Renal cortex interstitium (tissue), 11 donors: ENCODE results near the gene CUX1. TPM values are rescaled to one million over a fixed set of nuclear protein-coding genes. Genes with fewer than 3 reads are reported as not detected.
A peak's percentile ranks its signal among the peaks of the same experiment; 100 is the strongest.
"Not testable (repeated sequence)": the region's sequence is repeated elsewhere in the genome, so short reads cannot be mapped to it uniquely, and the experiment has no call there.

Experiments
- DNase-seq, 11 donors: peaks; one replicate each; pipeline ENCODE4 v3.0.0-alpha.2; 2013; ENCODE audit warnings: low read depth in 9 of 11, low spot score in 4 of 11; ENCODE audit errors: extremely low read depth in 1 of 11
- polyA plus RNA-seq, 3 donors: library from polyadenylated mRNA; unstranded; fragments of 120-200 nt; gene quantifications; one replicate each; pipeline ENCODE4 v1.2.1, GENCODE V29; 2013; ENCODE audit not compliant: insufficient read length in 3 of 3

CUX1 gene
- polyA plus RNA-seq, 3 donors: 93.9 to 103 (median 98.0) TPM

DNA sequence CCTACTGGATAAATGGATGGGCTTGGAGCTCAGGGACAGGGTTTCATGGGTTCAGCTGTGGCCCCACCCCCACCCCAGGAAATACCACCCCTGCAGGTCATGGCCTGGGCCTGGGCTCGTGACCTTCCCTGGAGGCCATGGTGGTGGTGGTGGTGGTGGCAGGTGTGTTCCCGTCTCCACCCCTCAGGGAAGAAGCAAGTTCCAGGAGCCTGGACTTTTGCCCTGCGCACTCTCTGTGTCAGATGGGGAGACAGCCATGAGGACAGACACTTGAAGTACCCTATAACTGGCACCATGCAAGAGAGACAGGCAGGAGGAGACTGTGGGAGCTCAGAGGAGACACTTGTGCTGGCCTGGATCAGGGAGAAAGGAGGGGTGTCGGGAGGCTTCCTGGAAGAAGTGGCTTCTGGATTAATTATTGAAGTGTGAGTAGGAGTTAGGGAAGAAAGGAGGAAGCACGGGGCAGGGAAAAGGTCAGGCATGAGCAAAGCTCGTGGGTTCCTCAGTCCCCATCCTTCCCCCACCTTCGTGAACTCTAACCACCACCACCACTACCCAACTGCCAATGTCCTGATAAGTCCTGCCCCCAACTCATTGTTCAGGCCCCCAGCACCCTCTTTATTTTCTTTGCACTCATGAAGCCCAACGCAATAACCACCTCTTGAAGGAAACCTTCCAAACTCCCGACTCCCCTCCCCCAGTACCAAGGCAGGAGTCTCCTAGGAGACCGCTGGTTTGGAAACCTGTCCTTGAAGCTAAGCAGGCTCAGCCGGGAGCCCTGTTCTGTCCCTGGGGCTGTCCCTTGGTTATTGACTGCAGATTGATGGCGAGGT is 478.1 kb downstream of the CUX1 start:
- DNase-seq: no peak

DNA sequence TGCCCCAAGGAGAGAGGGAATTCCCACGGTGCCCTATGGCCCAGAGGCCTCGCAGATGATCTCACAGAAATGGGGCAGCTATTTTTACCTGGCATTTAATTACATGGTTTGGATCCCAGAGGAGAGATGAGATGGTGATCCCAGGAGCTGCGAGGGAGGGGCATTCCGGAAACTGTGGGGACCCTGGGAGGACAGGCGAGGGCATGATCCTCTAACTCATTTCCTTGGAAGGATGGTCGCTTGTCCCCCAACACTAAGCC is 478.7 kb downstream of the CUX1 start:
- DNase-seq: no peak

DNA sequence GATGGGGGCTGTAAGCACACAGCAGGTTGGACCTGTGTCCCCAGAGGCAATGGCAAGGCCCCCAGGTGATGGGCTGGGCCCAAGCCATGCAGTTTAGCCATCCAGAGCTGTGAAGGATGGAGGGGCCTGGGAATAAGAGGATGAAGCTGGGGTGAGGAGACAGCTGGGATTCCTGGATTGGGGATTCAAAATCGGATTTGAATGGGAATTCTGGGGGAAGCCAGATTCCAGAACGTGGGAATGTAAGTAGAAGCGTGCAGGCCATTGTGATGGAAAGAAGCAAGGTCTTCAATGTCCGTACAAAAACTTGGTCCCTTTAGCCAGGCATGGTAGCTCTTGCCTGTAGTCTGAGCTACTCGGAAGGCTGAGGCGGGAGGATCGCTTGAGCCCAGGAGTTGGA is 479.1 kb downstream of the CUX1 start:
- DNase-seq: no peak

DNA sequence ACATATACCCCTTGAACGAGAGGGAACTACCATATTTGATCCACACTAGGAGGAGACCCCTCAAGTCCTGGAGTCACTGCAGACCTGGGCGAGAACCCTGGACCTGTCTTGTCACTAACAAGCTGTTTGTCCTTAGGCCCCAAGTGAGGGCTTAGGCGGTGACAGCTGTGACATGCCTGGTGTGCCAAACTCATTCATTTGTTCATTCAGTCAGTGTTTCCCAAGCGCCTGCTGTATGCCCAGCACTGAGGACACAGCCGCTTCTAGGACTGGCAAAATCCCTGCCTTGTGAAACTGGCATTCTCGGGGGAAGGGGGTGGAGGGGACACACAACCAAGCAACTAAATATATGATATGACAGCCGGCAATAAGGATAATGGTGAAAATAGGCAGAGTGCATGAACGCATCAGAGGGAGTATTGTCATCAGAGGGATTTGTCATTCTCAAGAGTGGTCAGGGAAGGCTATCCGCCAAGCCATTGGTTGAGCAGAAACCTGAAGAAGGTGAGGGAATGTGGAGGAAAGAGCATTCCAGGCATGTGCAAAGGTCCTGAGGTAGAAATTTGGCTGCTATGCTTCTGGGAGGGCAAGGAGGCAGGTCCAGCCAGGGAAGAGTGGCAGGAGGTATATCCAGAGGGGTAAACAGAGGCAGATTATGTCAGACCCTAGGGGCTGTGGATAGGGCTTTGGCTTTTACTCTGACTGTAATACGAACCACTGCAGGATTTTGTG is 480.2 kb downstream of the CUX1 start:
- no peak for DNase-seq

DNA sequence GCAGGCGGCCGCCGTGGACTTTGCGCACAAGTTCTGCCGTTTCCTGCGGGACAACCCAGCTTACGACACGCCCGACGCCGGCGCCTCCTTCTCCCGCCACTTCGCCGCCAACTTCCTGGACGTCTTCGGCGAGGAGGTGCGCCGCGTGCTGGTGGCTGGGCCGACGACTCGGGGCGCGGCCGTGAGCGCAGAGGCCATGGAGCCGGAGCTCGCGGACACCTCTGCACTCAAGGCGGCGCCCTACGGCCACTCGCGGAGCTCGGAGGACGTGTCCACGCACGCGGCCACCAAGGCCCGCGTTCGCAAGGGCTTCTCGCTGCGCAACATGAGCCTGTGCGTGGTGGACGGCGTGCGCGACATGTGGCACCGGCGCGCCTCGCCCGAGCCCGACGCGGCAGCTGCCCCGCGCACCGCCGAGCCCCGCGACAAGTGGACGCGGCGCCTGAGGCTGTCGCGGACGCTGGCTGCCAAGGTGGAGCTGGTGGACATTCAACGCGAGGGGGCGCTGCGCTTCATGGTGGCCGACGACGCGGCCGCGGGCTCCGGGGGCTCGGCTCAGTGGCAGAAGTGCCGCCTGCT is 483.3 kb downstream of the CUX1 start:
- DNase-seq: no peak

DNA sequence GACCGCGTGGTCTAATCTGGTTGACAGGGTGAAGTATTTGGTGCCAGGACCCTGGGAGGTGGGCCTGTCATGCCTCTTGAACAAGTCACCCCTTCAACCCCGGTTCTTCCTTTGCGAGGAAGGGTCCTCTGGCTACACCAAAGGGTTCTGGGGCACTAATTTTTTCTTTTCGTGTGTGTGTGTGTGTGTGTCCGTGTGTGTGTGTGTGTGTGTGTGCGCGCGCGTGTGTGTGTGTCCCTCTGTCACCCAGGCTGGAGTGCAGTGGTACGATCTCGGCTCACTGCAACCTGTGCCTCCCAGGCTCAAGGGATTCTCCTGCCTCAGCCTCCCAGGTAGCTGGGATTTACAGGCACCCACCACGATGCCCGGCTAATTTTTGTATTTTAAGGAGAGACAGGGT is 483.9 kb downstream of the CUX1 start:
- DNase-seq: not testable (repeated sequence)

DNA sequence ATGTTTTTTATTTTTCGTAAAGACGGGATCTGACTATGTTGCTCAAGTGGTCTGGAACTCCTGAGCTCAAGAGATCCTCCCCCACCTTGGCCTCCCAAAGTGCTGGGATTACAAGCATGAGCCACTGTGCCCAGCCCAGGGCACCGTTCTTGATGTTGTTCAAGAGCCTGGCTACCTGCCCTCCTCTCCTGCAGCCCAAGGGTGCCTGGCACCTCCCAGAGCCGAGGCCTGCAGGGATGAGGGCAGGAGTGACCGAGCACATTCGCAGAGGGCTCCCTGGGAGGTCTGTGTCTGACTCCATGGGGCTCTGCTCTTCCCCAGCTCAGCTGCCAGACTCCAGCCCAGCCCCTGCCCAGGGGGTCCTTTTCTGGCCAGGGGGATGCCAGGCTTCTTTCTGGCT is 484.6 kb downstream of the CUX1 start:
- no peak for DNase-seq

DNA sequence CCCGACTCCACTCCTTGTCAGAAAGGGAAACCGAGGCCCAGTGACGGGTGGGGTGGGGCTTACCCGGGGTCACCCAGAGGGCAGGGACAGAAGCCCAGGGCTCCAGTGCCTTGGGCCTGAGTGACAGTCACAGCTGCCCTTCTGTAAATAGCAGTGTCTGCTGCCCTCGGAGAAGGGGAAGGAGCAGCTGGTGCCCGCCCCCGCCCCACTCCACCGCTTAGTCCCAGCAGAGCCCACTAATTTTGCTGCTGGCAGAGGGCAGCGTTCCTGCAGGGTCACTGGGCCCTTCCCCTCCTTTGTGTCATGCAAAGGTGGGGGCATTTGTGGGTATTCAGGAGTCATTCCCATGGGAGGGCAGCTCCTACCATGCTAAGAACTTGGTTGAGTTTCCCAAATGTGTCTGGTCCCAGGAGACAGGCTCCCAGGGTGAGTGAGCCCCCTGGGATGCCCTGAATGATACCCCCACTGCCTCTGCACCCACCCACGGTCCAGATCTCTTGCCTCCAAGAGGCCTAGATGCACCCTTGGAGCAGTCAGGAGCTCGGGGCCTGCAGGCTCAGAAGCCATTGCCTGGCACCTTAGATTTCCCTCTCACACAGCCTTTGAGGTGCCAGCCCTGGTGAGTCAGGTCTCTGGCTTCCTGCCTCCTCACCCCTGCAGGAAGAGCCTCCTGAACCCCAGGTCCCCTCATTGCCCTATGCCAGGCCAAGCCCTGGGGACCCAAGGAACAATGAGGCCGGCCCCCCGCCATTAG is 486.4 kb downstream of the CUX1 start:
- no peak for DNase-seq

DNA sequence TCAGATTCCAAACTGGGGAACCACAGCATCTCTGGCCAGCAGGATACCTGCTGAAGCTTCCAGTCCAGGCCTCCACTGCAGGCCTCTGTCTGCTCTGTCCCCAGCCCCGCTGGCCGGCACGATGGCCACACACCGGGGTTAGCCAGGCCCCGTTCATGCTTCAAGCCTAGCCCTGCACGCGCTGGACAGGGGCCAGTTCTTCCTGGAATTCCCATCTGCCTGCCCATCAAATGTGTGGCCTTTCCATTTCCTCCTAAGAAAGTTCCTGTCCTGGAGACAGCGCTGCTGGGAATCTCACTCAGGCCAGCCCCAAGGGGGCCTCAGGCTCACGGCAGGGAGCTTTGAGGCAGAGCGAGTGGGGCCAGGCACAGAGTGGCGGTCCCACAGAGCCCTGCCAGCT is 487.2 kb downstream of the CUX1 start:
- no peak for DNase-seq

DNA sequence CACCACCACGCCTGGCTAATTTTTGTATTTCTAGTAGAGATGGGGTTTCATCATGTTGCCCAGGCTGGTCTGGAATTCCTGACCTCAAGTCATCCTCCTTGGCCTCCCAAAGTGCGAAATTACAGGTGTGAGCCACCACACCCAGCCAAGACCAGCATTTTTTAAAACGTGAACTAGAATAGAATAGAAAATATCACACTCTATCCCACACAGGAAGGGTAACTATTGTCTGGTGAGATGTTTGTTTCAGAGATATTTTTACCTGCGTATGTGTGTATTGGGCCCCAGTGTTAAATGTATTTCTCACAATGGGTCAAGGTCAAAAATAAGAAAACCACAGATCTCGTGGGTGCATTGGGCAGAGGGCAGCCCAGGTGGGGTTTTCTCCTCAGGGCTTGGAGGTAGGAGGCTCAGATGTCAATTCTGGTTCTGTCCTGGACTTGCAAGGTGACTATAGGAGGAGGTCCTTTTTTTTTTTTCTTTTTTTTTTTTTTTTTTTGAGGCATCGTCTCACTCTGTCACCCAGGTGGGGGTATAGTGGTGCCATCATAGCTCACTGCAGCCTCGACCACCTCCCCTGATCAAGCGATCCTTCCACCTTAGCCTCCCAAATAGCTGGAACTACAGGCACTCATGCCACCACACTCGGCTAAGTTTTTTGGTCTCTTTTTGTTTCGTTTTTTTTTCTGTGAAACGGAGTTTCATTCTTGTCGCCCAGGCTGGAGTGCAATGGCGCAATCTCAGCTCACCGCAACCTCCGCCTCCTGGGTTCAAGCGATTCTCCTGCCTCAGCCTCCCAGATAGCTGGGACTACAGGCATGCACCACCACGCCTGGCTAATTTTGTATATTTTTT is 488.2 kb downstream of the CUX1 start:
- no peak for DNase-seq

DNA sequence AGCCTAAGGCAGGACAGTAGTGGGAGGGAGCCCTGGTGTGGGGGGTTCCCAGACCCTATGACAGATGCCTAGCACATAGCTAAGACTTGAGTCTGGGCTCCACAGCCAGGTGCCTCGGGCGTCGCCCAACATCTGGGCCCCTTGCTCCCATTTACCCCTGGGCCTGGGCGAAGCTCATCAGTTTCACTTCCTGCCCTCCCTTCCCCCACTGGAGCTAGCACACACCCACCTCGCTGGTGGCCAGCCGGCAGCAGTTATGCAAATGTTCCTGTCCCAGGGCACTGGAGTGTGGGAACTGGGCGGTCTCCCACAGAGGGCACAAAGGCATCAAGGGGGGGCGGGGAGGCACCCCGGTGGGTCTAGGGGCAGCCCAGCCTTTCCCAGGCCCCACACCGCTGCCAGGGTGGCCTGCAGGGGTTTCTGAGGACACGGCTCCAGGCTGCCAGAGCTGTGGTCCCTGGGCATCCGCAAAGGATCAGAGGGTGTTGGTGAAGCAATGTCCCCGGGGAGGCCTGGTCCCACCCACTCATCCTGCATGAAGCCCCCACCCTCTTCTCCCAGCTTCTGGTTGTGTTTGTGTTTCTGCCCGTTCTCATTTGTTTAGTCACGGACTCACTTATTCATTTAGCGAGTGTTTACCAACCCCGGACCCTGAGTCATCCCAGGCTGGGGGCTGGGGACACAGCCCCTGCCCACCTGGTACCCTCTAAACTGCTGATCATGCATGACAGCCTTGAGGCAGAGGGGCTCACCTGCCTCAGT is 489.7 kb downstream of the CUX1 start:
- DNase-seq: peak in 6 of 11 donors; percentile 53 to 83 (median 70)

DNA sequence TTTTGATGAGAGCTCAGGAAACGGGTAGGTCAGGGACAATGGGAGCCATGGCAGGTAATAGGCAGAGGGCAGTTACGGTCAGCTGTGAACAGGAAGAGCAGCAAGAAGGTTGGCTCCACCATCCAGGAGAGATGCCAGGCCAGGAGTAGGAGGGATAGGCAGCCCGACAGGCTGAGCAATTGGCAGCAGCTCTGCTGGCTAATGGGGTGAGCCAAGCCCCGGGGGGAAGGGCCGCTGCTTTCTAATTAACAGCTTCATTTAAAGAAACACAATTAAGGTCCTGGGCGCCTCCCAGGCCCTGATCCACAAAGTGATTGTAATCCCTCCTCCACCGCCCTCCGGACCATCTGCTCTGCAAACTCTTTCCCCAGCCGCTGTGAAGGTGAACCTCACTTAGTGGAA is 493.0 kb downstream of the CUX1 start:
- no peak for DNase-seq

DNA sequence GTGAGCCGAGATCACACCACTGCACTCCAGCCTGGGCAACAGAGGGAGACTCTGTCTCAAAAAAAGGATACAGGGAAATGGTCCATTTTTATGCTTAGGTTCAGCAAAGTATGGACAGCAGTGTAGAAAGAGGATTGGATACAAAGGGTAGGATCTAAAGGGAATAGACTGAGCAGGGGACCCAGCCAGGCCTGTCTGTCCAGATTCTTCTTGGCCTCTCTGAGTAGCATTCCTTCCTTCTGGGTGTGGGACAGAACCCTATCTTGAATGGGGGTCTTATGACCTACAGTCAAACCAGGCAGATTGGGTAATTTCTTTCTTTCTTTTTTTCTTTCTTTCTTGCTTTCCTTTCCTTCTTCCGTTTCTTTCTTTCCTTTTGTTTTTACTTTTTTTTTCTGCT is 494.9 kb downstream of the CUX1 start:
- no peak for DNase-seq

DNA sequence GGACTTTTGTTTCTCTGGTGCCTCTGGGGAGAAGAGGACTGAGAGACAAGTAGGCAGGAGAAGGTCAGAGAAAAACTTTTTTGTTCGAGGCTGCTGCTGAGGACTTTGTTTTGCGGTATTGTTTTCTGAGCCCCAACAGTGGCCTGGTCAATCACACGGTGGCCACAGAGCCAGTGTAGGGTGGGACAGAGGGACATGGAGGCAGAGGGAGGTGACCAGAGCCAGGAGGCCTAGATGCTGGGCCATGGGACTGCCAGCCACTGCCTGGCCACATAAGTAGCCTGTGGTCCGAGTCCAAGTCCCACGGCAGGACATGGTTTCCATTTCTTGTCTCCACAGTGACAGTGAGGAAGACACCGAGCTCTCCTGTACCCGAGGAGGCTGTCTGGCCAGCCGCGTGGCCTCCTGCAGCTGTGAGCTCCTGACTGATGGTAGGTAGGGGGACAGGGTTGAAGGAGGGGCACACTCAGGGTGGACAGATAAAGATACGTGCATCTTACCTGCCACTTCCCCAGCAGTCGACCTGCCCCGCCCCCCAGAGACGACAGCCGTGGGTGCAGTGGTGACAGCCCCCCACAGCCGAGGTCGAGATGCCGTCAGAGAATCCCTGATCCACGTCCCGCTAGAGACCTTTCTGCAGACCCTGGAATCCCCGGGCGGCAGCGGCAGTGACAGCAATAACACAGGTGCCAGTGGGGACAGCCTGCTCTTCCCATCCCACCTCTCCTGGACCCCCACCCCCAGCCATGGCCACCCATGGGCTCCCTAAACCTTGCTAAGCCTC is 496.8 kb downstream of the CUX1 start:
- no peak for DNase-seq

DNA sequence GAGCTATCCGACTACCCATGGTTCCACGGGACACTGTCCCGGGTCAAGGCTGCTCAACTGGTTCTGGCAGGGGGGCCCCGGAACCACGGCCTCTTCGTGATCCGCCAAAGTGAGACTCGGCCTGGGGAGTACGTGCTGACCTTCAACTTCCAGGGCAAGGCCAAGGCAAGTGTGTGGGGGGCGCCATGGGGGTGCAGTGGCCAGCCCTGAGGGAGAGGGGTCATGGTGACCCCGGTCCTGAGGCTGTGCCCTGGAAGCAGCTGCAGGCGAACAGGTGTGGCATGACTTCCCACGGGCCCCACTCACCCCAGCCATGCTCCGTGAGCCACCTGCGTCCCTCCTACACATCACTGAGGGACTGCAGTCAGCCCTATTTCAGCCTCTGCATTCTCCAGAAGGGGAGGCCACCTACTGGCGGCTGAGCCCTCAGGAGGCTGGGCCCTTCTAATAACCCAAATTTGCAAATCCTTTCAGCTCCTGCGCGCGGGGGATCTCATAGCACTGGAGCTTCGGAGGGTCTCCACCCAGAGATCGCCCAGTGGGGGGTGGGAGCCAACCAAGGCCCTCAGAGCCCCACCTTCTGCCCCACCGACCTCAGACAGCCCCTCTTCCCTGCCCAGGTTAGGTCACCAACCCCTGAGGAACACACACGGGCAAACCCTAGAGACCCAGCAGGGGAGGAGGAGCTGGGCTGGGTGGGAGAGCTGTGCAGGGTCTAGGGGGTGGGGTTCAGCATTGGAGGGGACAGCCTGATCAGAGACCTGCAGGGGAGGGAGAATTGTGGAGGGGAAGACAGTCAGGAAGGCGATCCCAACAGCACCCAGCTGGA is 500.0 kb downstream of the CUX1 start:
- DNase-seq: no peak

DNA sequence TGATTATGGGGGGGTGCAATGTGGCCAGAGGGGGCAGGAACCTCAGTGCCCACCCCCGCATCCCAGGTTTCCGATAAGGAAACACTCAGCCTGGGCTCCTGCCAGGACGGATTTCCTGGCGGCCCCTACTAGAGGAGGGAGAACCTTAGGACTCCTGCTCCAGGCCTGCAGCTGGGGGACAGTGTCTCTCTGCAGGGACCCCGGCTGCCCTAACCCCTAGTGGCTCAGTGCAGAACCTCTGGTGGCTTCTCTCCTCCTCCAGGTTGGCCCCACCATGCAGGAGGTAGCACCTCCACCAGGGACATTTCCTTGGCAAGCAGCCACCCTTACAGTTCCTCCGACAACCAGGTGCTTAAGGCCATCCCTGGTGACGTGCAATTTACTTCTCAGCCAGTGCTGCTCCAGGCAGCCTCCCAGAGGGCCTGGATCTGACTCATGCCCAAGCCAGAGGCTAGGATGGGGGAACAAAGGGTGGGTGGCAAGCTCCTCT is 501.1 kb downstream of the CUX1 start:
- no peak for DNase-seq

DNA sequence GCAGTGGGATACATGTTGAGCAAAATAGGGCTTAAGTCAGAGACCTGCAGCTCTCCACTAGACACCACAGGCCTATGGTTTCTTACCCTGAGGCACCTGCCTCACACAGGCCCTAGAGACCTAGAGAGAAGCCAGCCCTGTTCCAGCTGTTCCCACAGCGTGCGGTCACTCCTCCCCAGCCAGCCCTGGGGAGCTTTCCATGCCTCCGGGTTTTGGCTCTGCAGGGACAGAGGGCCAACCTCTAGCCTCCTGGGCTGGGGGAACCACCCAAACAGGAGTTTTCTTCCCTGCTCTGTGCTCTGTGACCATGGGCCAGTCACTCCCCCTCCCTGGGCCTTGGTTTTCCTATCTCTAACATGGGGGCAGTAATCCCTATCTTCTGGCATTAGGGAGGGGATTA is 502.2 kb downstream of the CUX1 start:
- DNase-seq: no peak
